NAMALWA (cell line): ENCODE data around the gene YOD1.

Source experiments
- DNase-seq: peaks from one replicate; pipeline ENCODE4 v3.0.0-alpha.2; 2015; ENCODE audit warnings: low spot score

YOD1 gene

GRCh38 chr1:207006914-207007313, 44.1 kb downstream of the YOD1 start:
- DNase-seq: no peak

GRCh38 chr1:207006083-207006482, 44.9 kb downstream of the YOD1 start:
- DNase-seq: no peak

- peak; percentile 62 for DNase-seq
These were observed 45.8 kb downstream of the YOD1 start for GRCh38 chr1:207004931-207005830.

GRCh38 chr1:207003210-207003609, 47.8 kb downstream of the YOD1 start:
- DNase-seq: no peak

GRCh38 chr1:207002724-207003146, 48.3 kb downstream of the YOD1 start:
- DNase-seq: no peak

GRCh38 chr1:207001492-207002245, 49.3 kb downstream of the YOD1 start:
- no peak for DNase-seq

GRCh38 chr1:207000651-207001291, 50.2 kb downstream of the YOD1 start:
- DNase-seq: no peak

GRCh38 chr1:206998816-206999215, 52.2 kb downstream of the YOD1 start:
- DNase-seq: no peak
